Skeletal muscle satellite cell (primary cell): ENCODE results near the gene TBC1D20.
"Not testable (repeated sequence)": the region's sequence is repeated elsewhere in the genome, so short reads cannot be mapped to it uniquely, and the experiment has no call there.

ENCODE experiments used
- H3K27me3 ChIP-seq: 2 replicates; pipeline ENCODE4 v1.7.0; 2013; ENCODE audit warnings: low read length; ENCODE audit not compliant: control insufficient read depth, insufficient read depth
- H3K36me3 ChIP-seq: 2 replicates; pipeline ENCODE4 v1.7.0; 2013; ENCODE audit warnings: mild to moderate bottlenecking, control low read depth, low read length; ENCODE audit not compliant: insufficient read depth
- H3K4me1 ChIP-seq: 2 replicates; pipeline ENCODE4 v1.7.0; 2013; ENCODE audit warnings: low read length; ENCODE audit not compliant: control insufficient read depth, insufficient read depth
- H3K4me2 ChIP-seq: 2 replicates; pipeline ENCODE4 v1.7.0; 2013; ENCODE audit warnings: mild to moderate bottlenecking, low read length
- H3K4me3 ChIP-seq: 2 replicates; pipeline ENCODE4 v1.7.0; 2013; ENCODE audit warnings: low read length
- H3K9ac ChIP-seq: 2 replicates; pipeline ENCODE4 v1.7.0; 2013; ENCODE audit warnings: mild to moderate bottlenecking, low read depth, low read length, moderate library complexity
- H3K9me3 ChIP-seq: replicated peaks from 2 replicates; pipeline ENCODE4 v1.7.0; 2013; ENCODE audit warnings: mild to moderate bottlenecking, control low read depth, low read length

Gene TBC1D20

DNA sequence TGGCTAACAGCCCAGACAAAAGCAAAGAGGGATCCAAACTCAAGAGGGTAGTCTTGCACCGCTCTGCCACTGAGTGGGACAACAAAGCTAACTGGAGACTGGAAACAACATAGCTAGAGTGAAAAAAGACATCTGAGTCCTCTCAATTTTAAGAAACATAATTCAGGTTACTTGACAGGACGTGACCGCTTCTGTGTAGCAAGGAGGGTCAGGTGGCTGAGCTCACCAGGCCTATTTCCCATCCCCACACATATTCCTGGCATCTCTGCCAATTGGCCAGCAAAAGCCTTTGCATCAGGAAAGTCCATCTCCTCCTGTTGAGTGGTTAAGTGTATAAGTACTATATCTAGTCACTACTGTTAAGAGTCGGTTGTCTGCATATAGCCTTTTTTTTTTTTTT is 25.3 kb upstream of the TBC1D20 start:
- H3K9me3 ChIP-seq = no peaks in the 10 kb centered on the region
- H3K27me3 ChIP-seq = no peaks in the 10 kb centered on the region
- no peak overlapping the region for H3K9ac ChIP-seq
- peaks cover 5% of the 10 kb centered on the region for H3K4me1 ChIP-seq
- no peak overlapping the region for H3K4me2 ChIP-seq
- no peak overlapping the region for H3K4me3 ChIP-seq
- peaks cover 78% of the 10 kb centered on the region for H3K36me3 ChIP-seq

GRCh38 chr20:483815-484644 is 21.7 kb upstream of the TBC1D20 start:
- Histone ChIP-seq H3K36me3 (peaks cover 62% of the 10 kb centered on the region), H3K4me1 (peaks cover 19% of the 10 kb centered on the region), H3K9ac (no peak overlapping the region), H3K27me3 (no peaks in the 10 kb centered on the region), H3K4me3 (no peak overlapping the region), H3K9me3 (no peaks in the 10 kb centered on the region), H3K4me2 (no peak overlapping the region)

GRCh38 chr20:481167-481566 is 18.8 kb upstream of the TBC1D20 start:
- Histone ChIP-seq H3K4me2 (no peak overlapping the region), H3K27me3 (no peaks in the 10 kb centered on the region), H3K4me3 (no peak overlapping the region), H3K9ac (no peak overlapping the region), H3K4me1 (peaks cover 32% of the 10 kb centered on the region), H3K9me3 (no peaks in the 10 kb centered on the region), H3K36me3 (peaks cover 45% of the 10 kb centered on the region)

- no peak overlapping the region for H3K4me2 ChIP-seq
- peak overlapping the region; percentile 31 for H3K9ac ChIP-seq
- no peaks in the 10 kb centered on the region for H3K27me3 ChIP-seq
- H3K36me3 ChIP-seq = peaks cover 44% of the 10 kb centered on the region
- H3K4me1 ChIP-seq = peaks cover 32% of the 10 kb centered on the region
- no peaks in the 10 kb centered on the region for H3K9me3 ChIP-seq
- H3K4me3 ChIP-seq = no peak overlapping the region
These were observed 17.7 kb upstream of the TBC1D20 start for GRCh38 chr20:480044-480443.

- H3K9ac ChIP-seq = peak overlapping the region; percentile 31
- H3K9me3 ChIP-seq = no peaks in the 10 kb centered on the region
- H3K4me2 ChIP-seq = peak overlapping the region; percentile 60
- H3K36me3 ChIP-seq = peaks cover 43% of the 10 kb centered on the region
- no peaks in the 10 kb centered on the region for H3K27me3 ChIP-seq
- no peak overlapping the region for H3K4me3 ChIP-seq
- peaks cover 32% of the 10 kb centered on the region for H3K4me1 ChIP-seq
These were observed 17.2 kb upstream of the TBC1D20 start for GRCh38 chr20:479487-479886.

GRCh38 chr20:478949-479429 is 16.7 kb upstream of the TBC1D20 start:
- Histone ChIP-seq H3K4me3 (no peak overlapping the region), H3K27me3 (no peaks in the 10 kb centered on the region), H3K36me3 (peaks cover 38% of the 10 kb centered on the region), H3K4me1 (peaks cover 29% of the 10 kb centered on the region), H3K9ac (peak overlapping the region; percentile 31), H3K9me3 (no peaks in the 10 kb centered on the region), H3K4me2 (peak overlapping the region; percentile 60)

DNA sequence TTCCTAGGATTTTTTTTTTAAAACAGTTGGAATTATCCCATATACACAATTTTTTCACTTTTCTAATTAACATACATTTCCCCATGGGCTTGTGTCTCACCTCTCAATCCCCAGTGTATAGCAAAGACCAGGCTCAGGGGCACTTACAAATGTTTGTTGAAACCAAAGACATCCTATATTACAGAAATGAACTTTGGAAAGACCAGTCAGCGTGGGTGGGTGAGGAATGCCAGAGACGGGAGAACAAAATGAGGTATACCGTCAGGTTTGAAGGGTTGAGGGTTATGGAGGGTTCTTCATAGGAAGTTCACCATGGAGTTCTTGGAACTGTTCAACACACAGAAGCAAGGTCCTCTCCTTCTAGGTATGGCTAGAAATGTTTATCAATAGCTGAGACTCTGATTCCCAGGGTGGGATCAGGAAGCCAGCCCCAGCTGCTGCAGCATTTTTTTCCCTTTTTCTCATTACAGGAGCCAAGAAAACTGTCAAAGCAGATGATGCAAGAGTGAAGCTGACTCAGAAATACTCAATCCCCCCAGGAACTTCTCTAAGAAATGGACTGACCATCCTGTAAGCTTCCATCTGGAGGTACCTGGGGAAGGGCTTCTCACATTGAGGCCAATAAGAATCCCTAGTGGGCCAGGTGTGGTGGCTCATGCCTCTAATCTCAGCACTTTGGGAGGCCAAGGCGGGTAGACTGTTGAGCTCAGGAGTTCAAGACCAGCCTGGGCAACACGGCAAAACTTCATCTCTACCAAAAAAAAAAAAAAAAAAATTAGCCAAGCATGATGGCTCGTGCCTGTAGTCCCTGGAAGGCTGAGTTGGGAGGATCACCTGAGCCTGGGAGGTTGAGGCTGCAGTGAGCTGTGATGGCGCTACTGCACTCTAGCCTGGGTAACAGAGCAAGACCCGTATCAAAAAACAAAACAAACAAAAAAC is 15.9 kb upstream of the TBC1D20 start:
- Histone ChIP-seq H3K9me3 (no peaks in the 10 kb centered on the region), H3K4me1 (peaks cover 26% of the 10 kb centered on the region), H3K4me3 (no peak overlapping the region), H3K36me3 (peaks cover 32% of the 10 kb centered on the region), H3K9ac (peak overlapping the region; percentile 6), H3K27me3 (no peaks in the 10 kb centered on the region), H3K4me2 (peak overlapping the region; percentile 4)

GRCh38 chr20:476561-477249 is 14.4 kb upstream of the TBC1D20 start:
- H3K9ac ChIP-seq, H3K4me3 ChIP-seq, H3K27me3 ChIP-seq, H3K9me3 ChIP-seq, H3K4me2 ChIP-seq: not testable (repeated sequence)
- Histone ChIP-seq H3K4me1 (peaks cover 26% of the 10 kb centered on the region), H3K36me3 (peaks cover 21% of the 10 kb centered on the region)

GRCh38 chr20:475463-476357 is 13.4 kb upstream of the TBC1D20 start:
- H3K9ac ChIP-seq = no peak overlapping the region
- no peak overlapping the region for H3K4me3 ChIP-seq
- peaks cover 26% of the 10 kb centered on the region for H3K4me1 ChIP-seq
- peaks cover 18% of the 10 kb centered on the region for H3K36me3 ChIP-seq
- no peaks in the 10 kb centered on the region for H3K9me3 ChIP-seq
- H3K27me3 ChIP-seq = no peaks in the 10 kb centered on the region
- no peak overlapping the region for H3K4me2 ChIP-seq

GRCh38 chr20:474581-474980 is 12.2 kb upstream of the TBC1D20 start:
- H3K27me3 ChIP-seq = peaks cover 2% of the 10 kb centered on the region
- no peaks in the 10 kb centered on the region for H3K9me3 ChIP-seq
- H3K4me3 ChIP-seq = no peak overlapping the region
- H3K4me1 ChIP-seq = peaks cover 18% of the 10 kb centered on the region
- peaks cover 18% of the 10 kb centered on the region for H3K36me3 ChIP-seq
- H3K9ac ChIP-seq = no peak overlapping the region
- H3K4me2 ChIP-seq = no peak overlapping the region
